ENCODE results near the gene CDK17. TPM values are rescaled to one million over a fixed set of nuclear protein-coding genes. Genes with fewer than 3 reads are reported as not detected.
A peak's percentile ranks its signal among the peaks of the same experiment; 100 is the strongest.

The CDK17 gene
- total and polyA plus RNA-seq, 9 of the 15 experiments (the other 6 are each of a cell fraction or from before 2014, with no cell fraction given) = 4.8 to 39.3 (median 21.6) TPM

GRCh38 chr12:96241846-96242256, 158.4 kb downstream of the CDK17 start (continued):
- TF ChIP-seq TRIM25 (IDR thresholded peaks at IDR 0.05; ENCODE audit: borderline replicate concordance) = no peak
- no peak for TF ChIP-seq USF1 (CRISPR knock-in tag; IDR thresholded peaks at IDR 0.05)
- TF ChIP-seq MEF2A (IDR thresholded peaks at IDR 0.05; ENCODE audit: control insufficient read depth, low read depth, low read length) = no peak
- TF ChIP-seq ZNF3 (CRISPR knock-in tag; IDR thresholded peaks at IDR 0.05) = no peak
- TF ChIP-seq JUN (IDR thresholded peaks at IDR 0.05; ENCODE audit: borderline replicate concordance, low read depth, low read length) = no peak
- no peak for TF ChIP-seq JUN (CRISPR knock-in tag; IDR thresholded peaks at IDR 0.05; ENCODE audit: borderline replicate concordance)
- 0 out of 6 replicates have a peak, but pooled peaks of 1 of the 3 experiments have one; percentile 41 for TF ChIP-seq ZBTB11 (CRISPR knock-in tag; IDR thresholded peaks at IDR 0.05)
- TF ChIP-seq LCOR (CRISPR knock-in tag; IDR thresholded peaks at IDR 0.05) = 0 out of 2 replicates have a peak, but pooled peaks have one; percentile 12
- peak; percentile 36 for TF ChIP-seq RFX1 (IDR thresholded peaks at IDR 0.05)
- TF ChIP-seq DNMT1 (IDR thresholded peaks at IDR 0.05) = no peak
- TF ChIP-seq MYNN (IDR thresholded peaks at IDR 0.05) = 0 out of 2 replicates have a peak, but pooled peaks have one; percentile 52
- no peak for TF ChIP-seq MYNN (CRISPR knock-in tag; IDR thresholded peaks at IDR 0.05)
- no peak for TF ChIP-seq ZNF324 (CRISPR knock-in tag; IDR thresholded peaks at IDR 0.05)
- no peak for TF ChIP-seq MAZ (CRISPR knock-in tag; conservative IDR thresholded peaks at IDR 0.05 in 1 of 2, IDR thresholded peaks at IDR 0.05 in 1 of 2)

Measured in K562 (cell line).